ENCODE measurements around the gene MAP3K2.

Gene MAP3K2

DNA sequence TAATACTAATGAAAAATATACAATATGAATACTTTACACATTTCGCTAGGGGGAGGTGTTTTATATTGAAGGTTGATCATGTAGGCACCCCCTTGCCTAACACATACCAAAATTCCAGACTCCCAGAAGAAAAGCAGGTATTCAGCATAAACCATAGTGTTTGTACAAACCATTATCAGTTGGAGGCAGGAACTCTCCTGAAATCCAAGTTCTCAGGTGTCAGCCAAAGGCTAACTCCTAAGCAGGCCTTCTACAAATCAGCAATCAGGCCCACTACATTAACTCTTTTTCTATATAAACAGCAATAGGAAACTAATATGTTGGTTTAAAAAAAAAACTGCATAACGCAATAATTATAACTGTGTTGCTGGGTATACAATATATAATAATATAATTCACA is 44.5 kb downstream of the MAP3K2 start:
- ChIA-PET POLR2A (no interaction called here), CTCF (no interaction called here)
- TF ChIP-seq CTBP1 (IDR thresholded peaks at IDR 0.05; ENCODE audit: borderline replicate concordance) (no peak), L3MBTL2 (conservative IDR thresholded peaks at IDR 0.05) (no peak), FOXM1 (IDR thresholded peaks at IDR 0.05; ENCODE audit: borderline replicate concordance) (no peak), HDGF (IDR thresholded peaks at IDR 0.05; ENCODE audit: borderline replicate concordance) (no peak), FOXK2 (IDR thresholded peaks at IDR 0.05) (no peak), LEF1 (IDR thresholded peaks at IDR 0.05; ENCODE audit: borderline replicate concordance) (no peak), ELF4 (IDR thresholded peaks at IDR 0.05) (no peak)
- TF ChIP-seq, protein P1, sequence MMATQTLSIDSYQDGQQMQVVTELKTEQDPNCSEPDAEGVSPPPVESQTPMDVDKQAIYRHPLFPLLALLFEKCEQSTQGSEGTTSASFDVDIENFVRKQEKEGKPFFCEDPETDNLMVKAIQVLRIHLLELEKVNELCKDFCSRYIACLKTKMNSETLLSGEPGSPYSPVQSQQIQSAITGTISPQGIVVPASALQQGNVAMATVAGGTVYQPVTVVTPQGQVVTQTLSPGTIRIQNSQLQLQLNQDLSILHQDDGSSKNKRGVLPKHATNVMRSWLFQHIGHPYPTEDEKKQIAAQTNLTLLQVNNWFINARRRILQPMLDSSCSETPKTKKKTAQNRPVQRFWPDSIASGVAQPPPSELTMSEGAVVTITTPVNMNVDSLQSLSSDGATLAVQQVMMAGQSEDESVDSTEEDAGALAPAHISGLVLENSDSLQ (IDR thresholded peaks at IDR 0.05) = no peak
- DNase-seq (ENCODE audit: extremely low spot score) = no peak

DNA sequence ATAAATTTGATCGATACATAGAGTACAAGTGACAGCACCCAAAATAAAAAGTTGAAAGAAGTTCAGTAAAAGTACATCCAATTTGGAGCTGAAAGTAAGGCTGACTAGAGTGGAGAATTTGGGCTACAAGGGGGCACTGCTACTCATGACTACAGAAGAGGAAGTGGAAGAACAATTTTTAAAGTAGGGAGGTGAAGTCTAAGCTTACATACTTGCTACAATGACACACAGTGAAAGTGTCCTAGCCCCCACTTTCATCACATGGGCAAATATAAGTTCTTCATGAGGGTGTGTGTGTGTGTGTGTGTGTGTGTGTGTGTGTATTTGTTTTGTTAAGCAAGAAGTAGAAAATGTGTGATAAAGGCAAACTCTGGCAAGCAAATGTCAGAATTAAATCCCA is 45.7 kb downstream of the MAP3K2 start:
- POLR2A ChIA-PET = no interaction called here
- CTCF ChIA-PET = no interaction called here
- no peak for DNase-seq (ENCODE audit: extremely low spot score)

DNA sequence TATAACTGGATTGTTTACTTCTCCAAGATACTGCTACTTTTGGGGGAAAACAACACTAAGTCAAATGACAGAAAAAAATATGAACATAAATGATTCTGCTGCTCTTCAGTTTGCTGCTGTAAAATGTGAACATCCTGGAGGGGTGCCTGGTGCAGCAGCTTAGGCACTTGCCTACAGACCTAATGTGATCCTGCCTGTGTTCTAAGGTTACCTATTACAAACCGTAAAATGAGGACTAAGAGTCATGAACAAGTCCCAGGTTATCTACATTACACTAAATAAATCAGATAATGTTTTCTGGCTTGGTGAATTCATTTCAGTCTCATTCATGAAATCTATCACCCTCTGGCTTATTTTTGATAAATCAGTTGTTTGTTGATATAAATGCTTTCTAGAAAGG is 55.4 kb downstream of the MAP3K2 start:
- ChIA-PET POLR2A (interaction anchor here (0.6 to 1.9 kb wide), 2 partner anchors 38 to 109 kb away, joined by 3 to 7 read pairs; partner anchors contain the start of gene ERCC3), CTCF (no interaction called here)
- DNase-seq (ENCODE audit: extremely low spot score) = no peak
- TF ChIP-seq, protein P1 (IDR thresholded peaks at IDR 0.05) = no peak
- no peak for TF ChIP-seq HDGF (IDR thresholded peaks at IDR 0.05; ENCODE audit: borderline replicate concordance)
- TF ChIP-seq ELF4 (IDR thresholded peaks at IDR 0.05) = no peak
- TF ChIP-seq LEF1 (IDR thresholded peaks at IDR 0.05; ENCODE audit: borderline replicate concordance) = no peak
- TF ChIP-seq L3MBTL2 (conservative IDR thresholded peaks at IDR 0.05) = no peak
- no peak for TF ChIP-seq ARNT (IDR thresholded peaks at IDR 0.05)
- TF ChIP-seq BHLHE40 (IDR thresholded peaks at IDR 0.05; ENCODE audit: borderline replicate concordance) = no peak
- no peak for TF ChIP-seq FOXK2 (IDR thresholded peaks at IDR 0.05)

More for the DNA sequence above, 45.7 kb downstream of the MAP3K2 start:
- TF ChIP-seq FOXK2 (IDR thresholded peaks at IDR 0.05) = no peak
- no peak for TF ChIP-seq L3MBTL2 (conservative IDR thresholded peaks at IDR 0.05)
- TF ChIP-seq LEF1 (IDR thresholded peaks at IDR 0.05; ENCODE audit: borderline replicate concordance) = no peak
- TF ChIP-seq ELF4 (IDR thresholded peaks at IDR 0.05) = no peak
- no peak for TF ChIP-seq NFRKB (IDR thresholded peaks at IDR 0.05)
- no peak for TF ChIP-seq SUZ12 (IDR thresholded peaks at IDR 0.05)
- TF ChIP-seq TARDBP (IDR thresholded peaks at IDR 0.05) = no peak
- TF ChIP-seq ZNF384 (IDR thresholded peaks at IDR 0.05) = no peak
- TF ChIP-seq FOXA1 (IDR thresholded peaks at IDR 0.05) = no peak

DNA sequence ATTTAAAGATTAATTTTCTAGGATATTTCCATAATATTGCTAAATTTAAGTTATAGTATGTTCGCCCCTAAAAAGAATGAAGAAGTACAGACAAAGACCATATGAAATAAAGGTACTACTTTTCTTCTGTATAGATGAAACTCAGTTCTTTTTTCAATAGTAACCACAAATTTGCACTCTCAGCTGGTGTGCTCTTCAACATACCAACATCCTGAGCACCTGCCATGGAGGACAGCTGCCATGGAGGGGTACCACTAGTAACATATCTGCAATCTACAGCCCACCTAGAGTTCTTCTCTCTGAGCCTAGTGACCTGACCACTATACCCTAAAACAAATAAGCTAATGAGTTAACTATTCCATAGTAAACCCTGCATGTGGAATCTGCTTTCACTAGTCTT is 57.0 kb downstream of the MAP3K2 start:
- no peak for DNase-seq (ENCODE audit: extremely low spot score)
- ChIA-PET CTCF (no interaction called here), POLR2A (interaction anchor here (1.9 kb wide), 1 partner anchor 37 kb away, joined by 7 read pairs; the partner anchor contains the start of gene ERCC3)
- TF ChIP-seq L3MBTL2 (conservative IDR thresholded peaks at IDR 0.05) (no peak), FOXM1 (IDR thresholded peaks at IDR 0.05; ENCODE audit: borderline replicate concordance) (no peak), BHLHE40 (IDR thresholded peaks at IDR 0.05; ENCODE audit: borderline replicate concordance) (no peak), FOXA1 (IDR thresholded peaks at IDR 0.05) (no peak), ELF4 (IDR thresholded peaks at IDR 0.05) (no peak), LEF1 (IDR thresholded peaks at IDR 0.05; ENCODE audit: borderline replicate concordance) (no peak), HDGF (IDR thresholded peaks at IDR 0.05; ENCODE audit: borderline replicate concordance) (no peak), ARNT (IDR thresholded peaks at IDR 0.05) (no peak), CTBP1 (IDR thresholded peaks at IDR 0.05; ENCODE audit: borderline replicate concordance) (no peak), NFRKB (IDR thresholded peaks at IDR 0.05) (no peak), FOXK2 (IDR thresholded peaks at IDR 0.05) (no peak), TARDBP (IDR thresholded peaks at IDR 0.05) (no peak), ZNF384 (IDR thresholded peaks at IDR 0.05) (no peak), SP1 (IDR thresholded peaks at IDR 0.05) (no peak), SUZ12 (IDR thresholded peaks at IDR 0.05) (no peak)
- TF ChIP-seq, protein P1 (IDR thresholded peaks at IDR 0.05) = no peak

DNA sequence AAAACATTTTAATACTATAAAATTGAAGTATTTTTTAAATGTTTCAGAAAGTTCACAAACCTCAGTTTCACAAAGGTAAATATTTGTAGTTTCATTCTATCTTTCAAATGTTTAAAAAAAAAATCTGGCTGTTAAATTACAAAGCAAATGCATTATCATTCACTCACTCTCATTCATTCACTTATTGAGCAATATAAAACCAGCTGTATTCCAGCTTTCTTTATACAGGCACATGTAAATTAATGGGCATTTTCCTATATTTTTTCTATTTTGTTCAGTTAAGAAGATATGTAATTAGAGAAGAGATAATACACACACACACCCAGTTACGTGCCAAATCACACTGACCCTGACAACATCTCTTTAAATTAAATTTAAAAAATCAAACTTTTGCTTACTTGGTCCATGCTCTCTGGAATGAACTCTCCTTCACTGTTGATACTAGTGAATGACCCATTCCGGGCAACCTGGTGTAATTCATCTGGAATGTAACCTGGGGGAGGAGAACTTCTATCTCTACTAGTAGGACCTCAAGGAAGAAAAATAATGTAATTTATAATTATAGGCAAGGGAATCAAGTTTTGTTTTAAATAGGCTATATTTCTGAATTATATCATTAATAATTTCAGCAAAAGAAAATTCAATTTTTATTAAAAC is 61.4 kb downstream of the MAP3K2 start:
- POLR2A ChIA-PET = no interaction called here
- TF ChIP-seq NFRKB (IDR thresholded peaks at IDR 0.05) (no peak), ZNF384 (IDR thresholded peaks at IDR 0.05) (no peak)
- CTCF ChIA-PET = interaction anchor here (0.5 kb wide), 1 partner anchor 11 kb away, joined by 3 read pairs; no protein-coding TSS in a partner anchor
- DNase-seq (ENCODE audit: extremely low spot score) = no peak

DNA sequence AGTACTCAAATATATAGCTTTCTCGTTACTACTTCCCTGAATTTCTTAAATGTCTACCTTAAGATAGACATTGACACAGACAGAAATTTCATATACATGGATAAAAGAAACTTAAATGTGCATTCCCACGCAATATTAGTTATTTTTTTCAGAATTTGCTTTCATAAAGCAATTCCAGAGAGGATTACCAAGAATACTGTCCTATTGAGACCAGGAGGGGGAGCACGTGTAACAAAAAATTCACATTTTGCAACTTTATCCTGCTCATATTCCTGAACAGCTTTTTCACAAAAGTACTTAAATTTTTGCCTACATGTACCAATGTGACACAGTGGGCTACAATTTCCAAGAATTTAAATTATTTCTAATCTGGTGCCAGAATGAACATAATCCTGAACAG is 63.1 kb downstream of the MAP3K2 start:
- ChIA-PET CTCF (interaction anchor here (1.1 to 2.0 kb wide), 2 partner anchors 25 to 154 kb away, joined by 3 to 7 read pairs; no protein-coding TSS in a partner anchor), POLR2A (interaction anchor here (1.0 kb wide), 1 partner anchor 30 kb away, joined by 7 read pairs; the partner anchor contains the start of gene ERCC3)
- no peak for TF ChIP-seq TARDBP (IDR thresholded peaks at IDR 0.05)
- no peak for TF ChIP-seq BHLHE40 (IDR thresholded peaks at IDR 0.05; ENCODE audit: borderline replicate concordance)
- TF ChIP-seq LEF1 (IDR thresholded peaks at IDR 0.05; ENCODE audit: borderline replicate concordance) = no peak
- no peak for TF ChIP-seq NFRKB (IDR thresholded peaks at IDR 0.05)
- no peak for TF ChIP-seq HDGF (IDR thresholded peaks at IDR 0.05; ENCODE audit: borderline replicate concordance)
- no peak for TF ChIP-seq FOXM1 (IDR thresholded peaks at IDR 0.05; ENCODE audit: borderline replicate concordance)
- no peak for TF ChIP-seq ZNF384 (IDR thresholded peaks at IDR 0.05)
- TF ChIP-seq, protein P1 (IDR thresholded peaks at IDR 0.05) = no peak
- peak; percentile 25 for DNase-seq (ENCODE audit: extremely low spot score)

All from HEK293T (cell line).